Neural progenitor cell (in vitro differentiated cells): ENCODE data around the gene SAMHD1.

Experiments
- EZH2 ChIP-seq: fragments of 200-600 bp; sonication (generic); IDR thresholded peaks from 2 replicates; pipeline ENCODE4 v1.6.1; 2017; ENCODE audit warnings: antibody characterized with exemption, mild to moderate bottlenecking, moderate library complexity
- TF ChIP-seq, protein P1 (sequence below): fragments of 200-600 bp; sonication (generic); IDR thresholded peaks from 2 replicates; pipeline ENCODE4 v1.5.1; 2017; ENCODE audit warnings: antibody characterized with exemption, mild to moderate bottlenecking

DNA sequence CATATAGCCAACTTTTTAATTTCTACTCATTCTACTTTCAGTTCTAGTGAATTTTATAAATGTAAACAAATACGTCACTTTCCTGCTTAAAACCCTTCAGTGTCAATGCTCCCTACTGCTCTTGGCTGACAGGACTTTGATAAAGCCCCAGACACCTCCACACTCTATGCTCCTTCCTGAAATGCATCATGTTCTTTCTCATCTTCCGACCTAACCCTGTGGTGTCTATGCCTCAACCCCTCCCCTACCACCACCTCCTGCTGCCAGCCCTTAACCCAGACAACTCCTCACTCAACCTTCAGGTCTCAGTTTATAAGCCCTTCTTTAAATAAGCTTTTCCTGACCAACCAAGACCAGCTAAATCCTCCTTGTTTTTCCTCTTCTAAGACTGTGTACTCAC is 56.5 kb downstream of the SAMHD1 start:
- no peak for TF ChIP-seq EZH2
- TF ChIP-seq, protein P1, sequence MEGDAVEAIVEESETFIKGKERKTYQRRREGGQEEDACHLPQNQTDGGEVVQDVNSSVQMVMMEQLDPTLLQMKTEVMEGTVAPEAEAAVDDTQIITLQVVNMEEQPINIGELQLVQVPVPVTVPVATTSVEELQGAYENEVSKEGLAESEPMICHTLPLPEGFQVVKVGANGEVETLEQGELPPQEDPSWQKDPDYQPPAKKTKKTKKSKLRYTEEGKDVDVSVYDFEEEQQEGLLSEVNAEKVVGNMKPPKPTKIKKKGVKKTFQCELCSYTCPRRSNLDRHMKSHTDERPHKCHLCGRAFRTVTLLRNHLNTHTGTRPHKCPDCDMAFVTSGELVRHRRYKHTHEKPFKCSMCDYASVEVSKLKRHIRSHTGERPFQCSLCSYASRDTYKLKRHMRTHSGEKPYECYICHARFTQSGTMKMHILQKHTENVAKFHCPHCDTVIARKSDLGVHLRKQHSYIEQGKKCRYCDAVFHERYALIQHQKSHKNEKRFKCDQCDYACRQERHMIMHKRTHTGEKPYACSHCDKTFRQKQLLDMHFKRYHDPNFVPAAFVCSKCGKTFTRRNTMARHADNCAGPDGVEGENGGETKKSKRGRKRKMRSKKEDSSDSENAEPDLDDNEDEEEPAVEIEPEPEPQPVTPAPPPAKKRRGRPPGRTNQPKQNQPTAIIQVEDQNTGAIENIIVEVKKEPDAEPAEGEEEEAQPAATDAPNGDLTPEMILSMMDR, result no peak
